Osteoblast (primary cell): ENCODE measurements around the gene ST3GAL3. TPM values are rescaled to one million over a fixed set of nuclear protein-coding genes. Genes with fewer than 3 reads are reported as not detected.

Experiments used
- DNase-seq: peaks from one replicate; pipeline ENCODE4 v3.0.0; 2011; ENCODE audit warnings: low spot score, mixed read lengths; ENCODE audit not compliant: insufficient read length; ENCODE audit errors: missing footprints
- H2AFZ ChIP-seq: 2 replicates; pipeline ENCODE4 v1.6.0; 2011; ENCODE audit warnings: mild to moderate bottlenecking, low read length
- H3K27ac ChIP-seq: 2 replicates; pipeline ENCODE4 v1.5.1; 2011; ENCODE audit warnings: mild to moderate bottlenecking, low read depth, low read length, moderate library complexity
- H3K27me3 ChIP-seq: 2 replicates; pipeline ENCODE4 v1.6.0; 2012; ENCODE audit warnings: mild to moderate bottlenecking, control low read depth, inconsistent platforms, low read length, moderate library complexity; ENCODE audit not compliant: insufficient read depth
- H3K36me3 ChIP-seq: 2 replicates; pipeline ENCODE4 v1.5.1; 2011; ENCODE audit warnings: mild to moderate bottlenecking, low read length, control low read depth, moderate library complexity; ENCODE audit not compliant: insufficient read depth
- H3K4me1 ChIP-seq: 2 replicates; pipeline ENCODE4 v1.5.1; 2011; ENCODE audit warnings: mild to moderate bottlenecking, low read length, control low read depth, moderate library complexity; ENCODE audit not compliant: insufficient read depth
- H3K4me2 ChIP-seq: 2 replicates; pipeline ENCODE4 v1.6.0; 2011; ENCODE audit warnings: mild to moderate bottlenecking, low read length; ENCODE audit not compliant: insufficient read depth
- H3K4me3 ChIP-seq: fragments of 200-600 bp; sonication (generic); 3 replicates; pipeline ENCODE4 v1.5.1; 2012; ENCODE audit warnings: mild to moderate bottlenecking, low read length, inconsistent platforms; ENCODE audit not compliant: insufficient read depth
- H3K79me2 ChIP-seq: 2 replicates; pipeline ENCODE4 v1.6.0; 2012; ENCODE audit warnings: mild to moderate bottlenecking, low read length, control low read depth, inconsistent platforms; ENCODE audit not compliant: insufficient read depth
- H3K9me3 ChIP-seq: 2 replicates; pipeline ENCODE4 v1.5.1; 2011; ENCODE audit warnings: low read depth, low read length, control low read depth
- H4K20me1 ChIP-seq: 2 replicates; pipeline ENCODE4 v1.6.0; 2012; ENCODE audit warnings: mild to moderate bottlenecking, low read length, control low read depth; ENCODE audit not compliant: insufficient read depth
- CTCF ChIP-seq: IDR thresholded peaks from 2 replicates; pipeline ENCODE4 v1.5.1; 2011; ENCODE audit warnings: mild to moderate bottlenecking, low read depth, low read length, moderate library complexity; ENCODE audit errors: extremely low read depth
- total RNA-seq: library from RNA; depleted of rRNA; stranded (reverse); fragments of >200 nt; gene quantifications from 2 replicates; pipeline ENCODE4 v1.2.3, GENCODE V29; 2012

The ST3GAL3 gene
- total RNA-seq, 1 donor: 18.5 TPM

- Histone ChIP-seq H2AFZ (no peak overlapping the region), H3K79me2 (no peaks in the 10 kb centered on the region), H3K4me2 (no peak overlapping the region), H3K4me1 (peaks cover 5% of the 10 kb centered on the region), H3K27ac (no peak overlapping the region), H4K20me1 (peaks cover 17% of the 10 kb centered on the region), H3K27me3 (no peaks in the 10 kb centered on the region), H3K4me3 (no peak overlapping the region), H3K36me3 (peaks cover 14% of the 10 kb centered on the region), H3K9me3 (no peaks in the 10 kb centered on the region)
- TF ChIP-seq CTCF: no peak
- no peak for DNase-seq
Measured at GRCh38 chr1:43844114-43844513, 136.8 kb downstream of the ST3GAL3 start.

- H3K4me3 ChIP-seq: no peak overlapping the region
- H2AFZ ChIP-seq: no peak overlapping the region
- no peaks in the 10 kb centered on the region for H3K9me3 ChIP-seq
- no peaks in the 10 kb centered on the region for H3K79me2 ChIP-seq
- H3K36me3 ChIP-seq: peaks cover 6% of the 10 kb centered on the region
- no peak overlapping the region for H3K27ac ChIP-seq
- no peak for TF ChIP-seq CTCF
- peaks cover 31% of the 10 kb centered on the region for H4K20me1 ChIP-seq
- DNase-seq: no peak
- H3K4me2 ChIP-seq: no peak overlapping the region
- H3K4me1 ChIP-seq: peaks cover 5% of the 10 kb centered on the region
- H3K27me3 ChIP-seq: no peaks in the 10 kb centered on the region
Measured at GRCh38 chr1:43847290-43847689, 140.0 kb downstream of the ST3GAL3 start.

GRCh38 chr1:43847882-43848281 lies 140.5 kb downstream of the ST3GAL3 start:
- Histone ChIP-seq H2AFZ (no peak overlapping the region), H3K4me2 (no peak overlapping the region), H3K79me2 (no peaks in the 10 kb centered on the region), H3K27ac (no peak overlapping the region), H4K20me1 (peaks cover 33% of the 10 kb centered on the region), H3K4me3 (no peak overlapping the region), H3K36me3 (peaks cover 3% of the 10 kb centered on the region), H3K4me1 (peaks cover 6% of the 10 kb centered on the region), H3K9me3 (no peaks in the 10 kb centered on the region), H3K27me3 (no peaks in the 10 kb centered on the region)
- TF ChIP-seq CTCF: no peak
- no peak for DNase-seq

GRCh38 chr1:43849670-43850069 lies 142.3 kb downstream of the ST3GAL3 start:
- Histone ChIP-seq H3K27me3 (no peaks in the 10 kb centered on the region), H3K4me1 (peaks cover 13% of the 10 kb centered on the region), H3K27ac (no peak overlapping the region), H2AFZ (no peak overlapping the region), H3K4me3 (no peak overlapping the region), H4K20me1 (peaks cover 39% of the 10 kb centered on the region), H3K36me3 (no peaks in the 10 kb centered on the region), H3K4me2 (no peak overlapping the region), H3K9me3 (no peaks in the 10 kb centered on the region), H3K79me2 (no peaks in the 10 kb centered on the region)
- DNase-seq: no peak
- no peak for TF ChIP-seq CTCF
